HS-27A (cell line): Measurements from ENCODE around the gene PIK3CD.
"Not testable (repeated sequence)": the region's sequence is repeated elsewhere in the genome, so short reads cannot be mapped to it uniquely, and the experiment has no call there.

Source experiments
- DNase-seq: peaks from one replicate; pipeline ENCODE4 v3.0.0-alpha.2; 2012; ENCODE audit warnings: low read depth, missing footprints

The PIK3CD gene

GRCh38 chr1:9689971-9690381, 38.4 kb downstream of the PIK3CD start:
- DNase-seq: no peak

GRCh38 chr1:9690440-9691107, 39.0 kb downstream of the PIK3CD start:
- DNase-seq: no peak

DNA sequence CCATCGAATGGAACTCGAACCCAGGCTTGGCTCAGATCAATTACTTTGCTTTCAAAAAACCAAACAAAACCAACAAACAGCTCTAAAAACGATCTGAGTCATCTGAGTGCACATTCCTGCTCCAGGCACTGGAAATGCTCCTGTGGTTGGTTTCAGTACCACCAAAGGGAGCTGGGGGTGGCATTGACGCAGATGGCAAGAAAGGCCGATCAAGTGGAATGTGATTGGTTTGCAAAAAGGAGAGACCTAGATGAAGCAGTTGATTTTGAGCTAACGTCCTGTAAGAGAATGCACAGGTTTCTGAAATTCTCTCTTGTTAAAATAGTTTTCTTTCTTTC, 39.5 kb downstream of the PIK3CD start:
- no peak for DNase-seq

DNA sequence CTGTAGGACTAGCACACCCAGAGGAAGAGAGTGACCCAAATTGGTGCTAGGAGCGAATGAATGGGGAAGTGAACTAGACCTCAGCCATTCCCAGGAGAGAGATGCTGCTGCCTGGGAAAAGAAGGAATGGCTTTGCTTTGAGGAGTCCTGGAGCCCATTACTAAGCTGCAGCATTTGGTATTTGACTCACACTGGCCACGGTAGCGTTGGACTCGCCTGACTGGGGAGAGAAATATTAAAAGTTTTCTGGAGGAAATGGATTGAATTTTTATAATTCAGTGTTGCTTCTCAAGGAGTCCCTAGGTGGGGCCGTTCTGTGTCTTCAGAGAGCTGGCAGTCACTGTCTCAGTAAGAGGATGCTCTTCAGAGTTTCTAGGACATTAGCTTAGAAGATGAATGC, 40.2 kb downstream of the PIK3CD start:
- no peak for DNase-seq

DNA sequence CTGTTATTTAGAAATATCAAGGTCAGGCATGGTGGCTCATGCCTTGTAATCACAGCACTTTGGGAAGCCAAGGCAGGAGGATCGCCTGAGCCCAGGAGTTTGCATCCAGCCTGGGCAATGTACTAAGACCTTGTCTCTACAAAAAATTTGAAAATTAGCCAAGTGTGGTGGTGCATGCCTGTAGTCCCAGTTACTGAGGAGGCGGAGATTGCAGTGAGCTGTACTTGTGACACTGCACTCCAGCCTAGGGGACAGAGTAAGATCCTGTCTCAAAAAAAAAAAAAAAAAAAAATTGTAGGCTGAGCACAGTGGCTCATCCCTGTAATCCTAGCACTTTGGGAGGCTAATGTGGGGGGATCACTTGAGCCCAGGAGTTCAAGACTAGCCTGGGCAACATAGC, 45.3 kb downstream of the PIK3CD start:
- DNase-seq: no peak

- DNase-seq: no peak
These were observed 47.8 kb downstream of the PIK3CD start for GRCh38 chr1:9699361-9699760.

GRCh38 chr1:9700340-9700739, 48.8 kb downstream of the PIK3CD start:
- peak; percentile 62 for DNase-seq

DNA sequence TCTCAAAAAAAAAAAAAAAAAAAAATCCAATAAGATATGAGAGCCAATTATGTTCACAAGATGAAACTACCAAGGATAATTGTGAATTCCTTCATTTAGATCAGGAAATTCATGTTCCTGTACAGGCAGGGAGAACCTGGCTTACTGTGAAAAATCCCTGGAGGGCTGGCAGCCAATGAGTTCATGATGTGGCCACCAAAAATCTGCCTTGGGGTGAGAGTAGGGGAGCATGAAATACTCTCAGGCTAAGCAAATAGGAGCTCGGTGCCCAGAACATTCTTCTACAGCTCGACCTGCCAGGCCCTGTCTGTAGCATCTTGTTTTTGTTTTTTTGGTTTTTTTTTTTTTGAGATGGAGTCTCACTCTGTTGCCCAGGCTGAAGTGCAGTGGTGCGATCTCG, 50.1 kb downstream of the PIK3CD start:
- no peak for DNase-seq

- DNase-seq: no peak
These were observed 51.6 kb downstream of the PIK3CD start for GRCh38 chr1:9703165-9703509.

- no peak for DNase-seq
These were observed 52.1 kb downstream of the PIK3CD start for GRCh38 chr1:9703681-9704080.

DNA sequence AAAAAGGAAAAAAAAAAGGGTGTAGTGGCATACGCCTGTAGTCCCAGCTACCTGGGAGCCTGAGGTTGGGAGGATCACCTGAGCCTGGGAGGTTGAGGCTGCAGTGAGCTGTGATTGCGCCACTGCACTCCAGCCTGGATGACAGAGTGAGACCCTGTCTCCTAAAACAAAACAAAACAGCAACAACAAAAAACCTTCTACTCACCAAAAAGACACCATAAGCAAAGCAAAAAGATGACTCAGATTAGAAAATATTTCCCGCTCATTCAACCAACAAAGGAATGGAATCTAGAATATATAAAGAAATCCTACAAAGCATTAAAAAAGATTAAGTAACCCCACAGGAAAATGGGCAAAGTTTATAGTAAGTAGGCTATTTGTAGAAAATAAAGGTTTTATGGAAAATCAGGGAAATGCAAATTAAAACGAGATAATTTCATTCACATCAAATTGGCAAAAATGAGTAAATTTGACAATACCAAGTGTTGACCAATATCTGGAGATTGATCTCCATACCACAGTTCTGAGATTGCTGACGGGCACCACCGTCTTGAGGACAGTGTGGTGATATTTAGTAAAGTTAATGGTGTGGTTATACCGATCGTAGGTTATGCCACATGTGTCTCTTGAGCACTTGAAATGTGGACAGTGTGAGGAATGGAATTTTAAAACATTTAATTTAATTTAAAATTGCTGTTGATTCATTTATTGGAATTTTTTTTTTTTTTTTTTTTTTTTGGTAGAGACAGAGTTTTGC, 54.0 kb downstream of the PIK3CD start:
- DNase-seq: peak; percentile 48

- DNase-seq: no peak
These were observed 54.6 kb downstream of the PIK3CD start for GRCh38 chr1:9706178-9706577.

DNA sequence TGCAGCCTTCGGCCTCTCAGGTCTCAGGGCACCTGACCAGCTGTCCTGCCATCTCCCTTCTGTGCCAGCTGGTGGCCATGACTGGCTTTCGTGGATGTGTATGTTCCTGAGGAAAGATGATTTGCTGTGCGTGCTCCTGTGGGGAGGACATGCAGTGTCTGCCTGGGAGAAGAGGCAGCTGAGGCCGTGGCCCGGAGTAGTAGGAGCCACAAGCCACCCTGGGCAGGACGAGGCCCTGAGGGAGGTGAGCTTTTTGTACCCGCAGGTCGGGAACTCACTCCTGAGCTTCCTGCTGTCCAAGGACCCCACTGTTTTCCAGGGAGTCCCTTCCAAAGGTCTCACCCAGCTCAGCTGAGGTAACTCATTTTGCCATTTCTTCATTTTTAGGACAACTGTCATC, 58.5 kb downstream of the PIK3CD start:
- DNase-seq: no peak

GRCh38 chr1:9711466-9712020, 60.0 kb downstream of the PIK3CD start:
- no peak for DNase-seq

- not testable (repeated sequence) for DNase-seq
These were observed 61.2 kb downstream of the PIK3CD start for GRCh38 chr1:9712767-9713166.

DNA sequence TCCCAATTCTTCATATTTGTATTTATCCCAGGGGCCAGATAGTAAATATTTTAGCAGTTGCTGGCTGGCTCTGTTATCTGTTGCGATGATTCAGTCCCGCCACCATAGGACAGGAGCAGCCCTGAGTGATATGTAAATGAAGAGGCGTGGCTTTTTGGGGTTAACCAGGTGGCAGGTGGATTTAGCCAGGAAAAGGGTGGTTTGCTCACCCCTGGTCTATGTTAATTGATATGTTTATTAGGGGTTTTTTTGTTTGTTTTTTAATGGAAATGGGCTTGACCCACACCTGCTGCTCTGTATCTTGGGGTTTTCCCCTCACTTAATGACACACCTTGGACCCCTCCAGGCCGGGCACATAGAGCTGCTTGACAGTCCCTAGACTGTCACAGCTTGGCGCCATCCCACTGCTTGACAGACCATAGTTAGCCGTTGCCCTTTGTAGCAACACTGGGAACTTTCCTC, 62.8 kb downstream of the PIK3CD start:
- no peak for DNase-seq

- no peak for DNase-seq
These were observed 64.2 kb downstream of the PIK3CD start for GRCh38 chr1:9715536-9716226.

DNA sequence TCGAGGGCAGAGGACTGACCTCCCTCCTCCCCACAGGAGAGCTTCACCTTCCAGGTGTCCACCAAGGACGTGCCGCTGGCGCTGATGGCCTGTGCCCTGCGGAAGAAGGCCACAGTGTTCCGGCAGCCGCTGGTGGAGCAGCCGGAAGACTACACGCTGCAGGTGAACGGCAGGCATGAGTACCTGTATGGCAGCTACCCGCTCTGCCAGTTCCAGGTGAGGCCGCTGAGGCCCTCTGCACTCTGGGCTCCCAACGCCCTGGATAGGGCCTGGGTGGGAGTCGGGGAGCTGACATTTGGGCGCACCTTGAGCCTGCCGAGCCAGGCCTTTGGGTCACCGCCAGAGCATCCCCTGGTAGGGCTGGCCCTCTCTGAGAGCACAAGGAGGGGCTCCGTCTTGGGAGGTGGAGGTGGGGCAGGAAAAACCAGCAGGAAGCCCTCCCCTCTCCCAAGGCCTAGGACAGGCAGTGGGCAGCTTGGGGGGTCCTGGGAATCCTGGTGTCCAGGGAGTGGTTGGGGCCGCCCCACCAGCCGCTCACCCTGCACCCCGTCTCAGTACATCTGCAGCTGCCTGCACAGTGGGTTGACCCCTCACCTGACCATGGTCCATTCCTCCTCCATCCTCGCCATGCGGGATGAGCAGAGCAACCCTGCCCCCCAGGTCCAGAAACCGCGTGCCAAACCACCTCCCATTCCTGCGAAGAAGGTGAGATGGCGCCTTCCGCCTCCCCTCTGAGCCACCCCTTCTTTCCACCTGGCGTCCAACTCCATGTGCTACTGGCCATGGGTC, 65.1 kb downstream of the PIK3CD start:
- no peak for DNase-seq

- no peak for DNase-seq
These were observed 65.9 kb downstream of the PIK3CD start for GRCh38 chr1:9717193-9718005.

GRCh38 chr1:9718006-9718680, 66.6 kb downstream of the PIK3CD start:
- DNase-seq: no peak
